ENCODE measurements around the gene HUNK. TPM values are rescaled to one million over a fixed set of nuclear protein-coding genes. Genes with fewer than 3 reads are reported as not detected.

The HUNK gene
- total and polyA plus RNA-seq, 2 experiments from 2014 or later, result 6.7 to 9.2 TPM

- H3K36me3 ChIP-seq, result no peaks in the 10 kb centered on the region
- no peak for DNase-seq (ENCODE audit: low read depth in 1 of 2, low spot score in 1 of 2)
- H3K27me3 ChIP-seq, result no peaks in the 10 kb centered on the region
- H3K4me3 ChIP-seq, result no peak overlapping the region
- no peak for TF ChIP-seq CTCF (IDR thresholded peaks at IDR 0.05; ENCODE audit: low read depth, low read length)
- no peaks in the 10 kb centered on the region for H3K9me3 ChIP-seq (ENCODE audit: low read depth)
- H3K4me1 ChIP-seq (ENCODE audit: low read depth), result peaks cover 31% of the 10 kb centered on the region
- H3K27ac ChIP-seq, result peak overlapping the region; percentile 32
Measured at GRCh38 chr21:31905503-31906451, 33.0 kb downstream of the HUNK start.

- TF ChIP-seq CTCF (IDR thresholded peaks at IDR 0.05; ENCODE audit: low read depth, low read length), result no peak
Measured at GRCh38 chr21:31908106-31909031, 35.5 kb downstream of the HUNK start.

GRCh38 chr21:31909153-31910073, 36.6 kb downstream of the HUNK start:
- Histone ChIP-seq H3K4me1 (ENCODE audit: low read depth) (peaks cover 35% of the 10 kb centered on the region), H3K9me3 (ENCODE audit: low read depth) (no peaks in the 10 kb centered on the region), H3K27ac (peak overlapping the region; percentile 45), H3K4me3 (no peak overlapping the region), H3K36me3 (no peaks in the 10 kb centered on the region), H3K27me3 (no peaks in the 10 kb centered on the region)
- peak; percentile 18 to 41 for DNase-seq (ENCODE audit: low read depth in 1 of 2, low spot score in 1 of 2)
- TF ChIP-seq CTCF (IDR thresholded peaks at IDR 0.05; ENCODE audit: low read depth, low read length), result no peak

More at GRCh38 chr21:31908106-31909031, 35.5 kb downstream of the HUNK start:
- H3K27ac ChIP-seq, result peak overlapping the region; percentile 45
- peaks cover 31% of the 10 kb centered on the region for H3K4me1 ChIP-seq (ENCODE audit: low read depth)
- no peaks in the 10 kb centered on the region for H3K27me3 ChIP-seq
- no peak for DNase-seq (ENCODE audit: low read depth in 1 of 2, low spot score in 1 of 2)
- H3K36me3 ChIP-seq, result no peaks in the 10 kb centered on the region
- H3K4me3 ChIP-seq, result no peak overlapping the region
- no peaks in the 10 kb centered on the region for H3K9me3 ChIP-seq (ENCODE audit: low read depth)

- Histone ChIP-seq H3K4me3 (no peak overlapping the region), H3K36me3 (no peaks in the 10 kb centered on the region), H3K9me3 (ENCODE audit: low read depth) (no peaks in the 10 kb centered on the region), H3K27me3 (no peaks in the 10 kb centered on the region), H3K4me1 (ENCODE audit: low read depth) (peaks cover 41% of the 10 kb centered on the region), H3K27ac (peak overlapping the region; percentile 45)
- no peak for TF ChIP-seq CTCF (IDR thresholded peaks at IDR 0.05; ENCODE audit: low read depth, low read length)
- DNase-seq (ENCODE audit: low read depth in 1 of 2, low spot score in 1 of 2), result no peak
Measured at GRCh38 chr21:31910074-31910470, 37.3 kb downstream of the HUNK start.

Measured in cardiac muscle cell (in vitro differentiated cells and primary cell).